ENCODE data around the gene ARHGDIA.

DNA sequence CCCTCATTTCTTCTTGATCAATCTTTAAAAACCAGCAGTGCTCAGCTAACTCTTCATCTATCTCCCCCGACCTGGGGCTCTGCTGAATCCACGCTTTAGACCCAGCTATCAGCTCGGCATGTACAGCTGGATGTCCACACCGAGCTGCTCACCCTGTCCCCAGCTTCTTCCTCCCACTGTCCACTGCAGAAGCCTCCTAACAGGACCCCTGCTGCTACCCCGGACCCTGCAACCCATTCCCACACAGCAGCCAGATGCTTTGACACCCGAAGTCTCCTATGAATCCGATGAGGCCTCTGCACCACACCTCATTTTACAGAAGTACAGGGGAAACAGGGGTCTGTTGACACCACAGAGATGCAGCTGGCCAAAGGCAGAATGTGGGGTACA lies 53.4 kb downstream of the ARHGDIA start:
- TF ChIP-seq, protein P1, sequence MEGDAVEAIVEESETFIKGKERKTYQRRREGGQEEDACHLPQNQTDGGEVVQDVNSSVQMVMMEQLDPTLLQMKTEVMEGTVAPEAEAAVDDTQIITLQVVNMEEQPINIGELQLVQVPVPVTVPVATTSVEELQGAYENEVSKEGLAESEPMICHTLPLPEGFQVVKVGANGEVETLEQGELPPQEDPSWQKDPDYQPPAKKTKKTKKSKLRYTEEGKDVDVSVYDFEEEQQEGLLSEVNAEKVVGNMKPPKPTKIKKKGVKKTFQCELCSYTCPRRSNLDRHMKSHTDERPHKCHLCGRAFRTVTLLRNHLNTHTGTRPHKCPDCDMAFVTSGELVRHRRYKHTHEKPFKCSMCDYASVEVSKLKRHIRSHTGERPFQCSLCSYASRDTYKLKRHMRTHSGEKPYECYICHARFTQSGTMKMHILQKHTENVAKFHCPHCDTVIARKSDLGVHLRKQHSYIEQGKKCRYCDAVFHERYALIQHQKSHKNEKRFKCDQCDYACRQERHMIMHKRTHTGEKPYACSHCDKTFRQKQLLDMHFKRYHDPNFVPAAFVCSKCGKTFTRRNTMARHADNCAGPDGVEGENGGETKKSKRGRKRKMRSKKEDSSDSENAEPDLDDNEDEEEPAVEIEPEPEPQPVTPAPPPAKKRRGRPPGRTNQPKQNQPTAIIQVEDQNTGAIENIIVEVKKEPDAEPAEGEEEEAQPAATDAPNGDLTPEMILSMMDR (IDR thresholded peaks at IDR 0.05), result no peak
- TF ChIP-seq POLR2A (IDR thresholded peaks at IDR 0.05), result no peak

Data from heart left ventricle (tissue), 13 donors.